Astrocyte of the cerebellum (primary cell): Measurements from ENCODE around the gene ZNF615.
A peak's percentile ranks its signal among the peaks of the same experiment; 100 is the strongest.
"Not testable (repeated sequence)": the region's sequence is repeated elsewhere in the genome, so short reads cannot be mapped to it uniquely, and the experiment has no call there.

ENCODE experiments used
- DNase-seq: peaks from one replicate; pipeline ENCODE4 v3.0.0-alpha.2; 2011; ENCODE audit warnings: low read depth
- H3K4me3 ChIP-seq: 2 replicates; pipeline ENCODE4 v1.5.1; 2011; ENCODE audit warnings: mild to moderate bottlenecking, low read depth, low read length, moderate library complexity
- CTCF ChIP-seq: IDR thresholded peaks from 2 replicates; pipeline ENCODE4 v1.5.1; 2012; ENCODE audit warnings: low read length, low read depth, moderate library complexity, mild to moderate bottlenecking; ENCODE audit errors: missing control alignments
- in situ Hi-C: cut with HindIII; loops from 2 replicates; pipeline ENCODE4 v1.10.0; 2017; ENCODE audit warnings: low sequenced_read_pairs

The ZNF615 gene

GRCh38 chr19:52028027-52028779, 20.2 kb upstream of the ZNF615 start, which contains the start of gene ZNF614:
ZNF614 (minus strand) TSS chr19:52028379; CDS start chr19:52025745, 2,634 bp downstream.
- in situ Hi-C loops, result no loop called here
- H3K4me3 ChIP-seq, result peak within 1 kb of the TSS; percentile 59
- peak; percentile 72 for DNase-seq
- TF ChIP-seq CTCF, result no peak

DNA sequence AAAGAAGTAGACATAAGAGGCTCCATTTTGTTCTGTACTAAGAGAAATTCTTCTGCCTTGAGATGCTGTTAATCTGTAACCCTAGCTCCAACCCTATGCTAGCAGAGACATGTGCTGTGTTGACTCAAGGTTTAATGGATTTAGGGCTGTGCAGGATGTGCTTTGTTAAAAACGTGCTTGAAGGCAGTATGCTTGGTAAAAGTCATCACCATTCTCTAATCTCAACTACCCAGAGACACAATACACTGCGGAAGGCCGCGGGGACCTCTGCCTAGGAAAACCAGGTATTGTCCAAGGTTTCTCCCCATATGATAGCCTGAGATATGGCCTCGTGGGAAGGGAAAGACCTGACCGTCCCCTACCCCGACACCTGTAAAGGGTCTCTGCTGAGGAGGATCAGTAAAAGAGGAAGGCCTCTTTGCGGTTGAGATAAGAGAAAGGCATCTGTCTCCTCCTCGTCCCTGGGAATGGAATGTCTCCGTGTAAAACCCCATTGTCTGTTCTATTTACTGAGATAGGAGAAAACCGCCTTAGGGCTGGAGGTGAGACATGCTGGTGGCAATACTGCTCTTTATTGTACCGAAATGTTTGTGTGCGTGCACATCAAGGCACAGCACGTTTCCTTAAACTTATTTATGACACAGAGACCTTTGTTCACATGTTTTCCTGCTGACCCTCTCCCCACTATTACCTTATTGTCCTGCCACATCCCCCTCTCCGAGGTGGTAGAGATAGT, 18.4 kb upstream of the ZNF615 start:
- H3K4me3 ChIP-seq, in situ Hi-C loops, DNase-seq: not testable (repeated sequence)

DNA sequence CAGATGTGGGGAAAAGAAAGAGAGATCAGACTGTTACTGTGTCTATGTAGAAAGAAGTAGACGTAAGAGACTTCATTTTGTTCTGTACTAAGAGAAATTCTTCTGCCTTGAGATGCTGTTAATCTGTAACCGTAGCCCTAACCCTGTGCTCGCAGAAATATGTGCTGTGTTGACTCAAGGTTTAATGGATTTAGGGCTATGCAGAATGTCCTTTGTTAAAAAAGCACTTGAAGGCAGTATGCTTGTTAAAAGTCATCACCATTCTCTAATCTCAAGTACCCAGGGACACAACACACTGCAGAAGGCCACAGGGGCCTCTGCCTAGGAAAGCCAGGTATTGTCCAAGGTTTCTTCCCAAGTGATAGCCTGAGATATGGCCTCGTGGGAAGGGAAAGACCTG, 16.5 kb upstream of the ZNF615 start:
- in situ Hi-C loops, DNase-seq, H3K4me3 ChIP-seq: not testable (repeated sequence)

- no peak overlapping the region for H3K4me3 ChIP-seq
- in situ Hi-C loops, result no loop called here
- DNase-seq, result no peak
- TF ChIP-seq CTCF, result no peak
Observed at GRCh38 chr19:52022193-52022592, 14.2 kb upstream of the ZNF615 start.

DNA sequence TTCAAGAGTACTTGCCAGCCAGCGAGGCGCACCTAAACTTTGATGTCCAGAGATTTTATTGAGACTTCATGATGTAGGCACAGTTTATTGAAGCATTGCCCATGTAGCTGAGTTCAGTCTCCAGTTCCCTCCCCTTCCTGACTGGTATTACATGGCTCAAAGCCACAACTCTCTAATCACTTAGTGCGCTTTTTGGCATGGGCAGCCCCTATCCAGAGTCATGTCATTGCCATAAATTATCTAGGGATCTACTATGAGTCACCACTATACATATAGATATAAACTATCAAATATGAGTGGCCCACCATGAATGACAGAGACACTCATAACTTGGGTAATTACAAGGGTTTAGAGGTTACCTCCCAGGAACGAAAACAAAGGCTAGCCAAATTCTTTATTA, 12.5 kb upstream of the ZNF615 start:
- in situ Hi-C loops, result no loop called here
- no peak overlapping the region for H3K4me3 ChIP-seq
- no peak for TF ChIP-seq CTCF
- no peak for DNase-seq

GRCh38 chr19:52010674-52011073, 2.7 kb upstream of the ZNF615 start:
- DNase-seq, result no peak
- no peak overlapping the region for H3K4me3 ChIP-seq
- in situ Hi-C loops, result no loop called here
- TF ChIP-seq CTCF, result no peak

GRCh38 chr19:52007451-52007805, 583 bp downstream of the ZNF615 start:
- no peak for TF ChIP-seq CTCF
- DNase-seq, result no peak
- in situ Hi-C loops, result no loop called here
- peak overlapping the region; percentile 89 for H3K4me3 ChIP-seq
